NCI-H2196 treated with DMSO at 0.1 percent for 48 hours (cell line): ENCODE results near the gene SLC29A1.
"Not testable (repeated sequence)": the region's sequence is repeated elsewhere in the genome, so short reads cannot be mapped to it uniquely, and the experiment has no call there.

ENCODE experiments used
- DNase-seq: peaks from one replicate; lab custom pipeline; 2025; ENCODE audit not compliant: unreplicated experiment; lab: John Stamatoyannopoulos, UW

Gene SLC29A1

DNA sequence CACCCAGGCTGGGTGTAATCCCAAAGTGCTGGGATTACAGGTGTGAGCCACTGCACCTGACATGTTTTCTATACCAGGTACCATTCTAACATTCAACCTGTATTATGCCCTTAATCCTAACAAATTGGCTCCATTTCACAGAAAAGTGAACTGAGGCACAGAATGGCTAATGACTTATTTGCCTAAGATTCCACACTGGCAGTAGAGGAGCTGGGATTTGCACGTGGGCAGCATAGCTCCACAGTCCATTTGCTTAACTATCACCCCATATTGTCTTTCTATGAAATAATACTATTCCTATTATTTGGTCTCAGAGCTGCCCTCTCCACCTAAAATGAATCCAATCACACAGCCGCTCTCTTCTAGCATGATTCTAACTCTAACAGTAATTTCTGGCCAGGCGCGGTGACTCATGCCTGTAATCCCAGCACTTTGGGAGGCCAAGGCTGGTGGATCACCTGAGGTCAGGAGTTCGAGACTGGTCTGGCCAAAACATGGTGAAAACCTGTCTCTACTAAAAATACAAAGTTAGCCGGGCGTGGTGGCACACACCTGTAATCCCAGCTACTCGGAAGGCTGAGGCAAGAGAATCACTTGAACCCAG is 30.0 kb upstream of the SLC29A1 start:
- DNase-seq: no peak

DNA sequence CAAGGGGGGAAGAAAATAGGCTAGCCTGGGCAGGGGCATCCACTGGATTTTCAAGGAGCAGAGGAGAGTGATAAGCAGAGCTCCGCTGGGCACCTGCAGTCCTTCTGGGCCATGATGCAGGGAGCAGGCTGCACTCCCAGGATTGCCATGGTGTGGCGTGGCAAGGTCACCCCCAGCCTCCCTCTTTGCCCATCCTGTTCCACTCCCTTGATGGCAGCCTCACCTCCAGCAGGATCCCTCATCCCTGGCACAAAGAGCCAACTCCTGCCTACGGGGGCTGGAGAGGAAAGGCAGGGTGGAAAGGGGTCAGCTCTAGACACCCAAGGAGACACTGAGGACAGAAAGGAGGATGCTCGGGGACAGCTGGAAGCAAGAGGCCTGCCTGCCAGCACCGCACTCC is 29.1 kb upstream of the SLC29A1 start:
- DNase-seq: no peak

- DNase-seq: not testable (repeated sequence)
Observed at GRCh38 chr6:44196351-44196750, 27.0 kb upstream of the SLC29A1 start.

GRCh38 chr6:44198684-44199083 is 24.7 kb upstream of the SLC29A1 start:
- no peak for DNase-seq

- DNase-seq: no peak
Observed at GRCh38 chr6:44199883-44200282, 23.5 kb upstream of the SLC29A1 start.

DNA sequence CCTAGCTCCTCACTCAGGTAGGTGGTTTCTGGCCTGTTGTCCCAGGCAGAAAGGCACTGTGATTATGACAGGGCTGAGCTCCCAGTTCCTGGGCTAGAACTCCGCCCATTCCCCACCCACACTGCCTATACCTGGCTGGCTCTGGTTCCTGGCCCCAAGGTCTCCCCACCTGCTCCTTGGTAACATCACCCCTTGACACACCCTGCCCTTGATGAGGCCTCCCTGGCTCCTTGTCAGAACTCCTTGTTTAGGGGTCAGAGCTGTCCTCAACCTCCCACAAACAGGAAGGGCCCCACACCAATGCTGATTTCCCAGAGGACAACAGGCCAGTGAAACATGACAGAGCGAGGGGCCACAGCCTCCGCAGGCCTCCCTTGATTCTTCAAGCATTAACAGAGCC is 22.2 kb upstream of the SLC29A1 start:
- no peak for DNase-seq

DNA sequence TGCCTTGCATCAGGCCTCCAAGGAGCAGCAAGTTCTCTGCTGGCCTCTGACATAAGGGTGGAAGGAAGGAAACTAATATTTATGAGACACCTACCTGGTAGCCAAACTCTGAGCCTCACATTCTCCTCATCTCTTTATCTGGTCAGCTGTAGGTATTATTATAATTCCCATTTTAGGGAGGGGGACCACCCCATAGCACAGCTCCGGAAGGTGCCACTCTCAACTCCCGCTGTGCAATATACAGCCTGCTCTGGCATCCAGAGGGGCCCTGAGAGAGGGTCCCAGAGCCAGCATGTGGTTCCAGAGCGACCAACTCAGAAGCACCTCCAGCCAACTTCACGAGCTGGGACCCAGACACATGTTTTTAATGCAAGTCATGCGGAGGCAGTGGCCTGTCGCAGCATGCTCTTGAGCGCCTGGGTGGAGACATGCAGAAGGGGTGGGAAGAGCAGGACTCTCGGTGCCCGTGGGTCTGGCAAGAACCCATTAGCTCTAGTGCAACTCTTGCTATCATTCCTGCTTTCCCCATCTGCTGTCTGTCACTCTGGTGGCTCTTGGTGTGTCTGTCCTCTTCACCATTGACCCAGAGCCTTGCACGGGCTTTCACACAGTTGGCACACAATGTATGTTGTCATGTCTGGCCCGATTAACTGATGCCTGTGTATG is 21.6 kb upstream of the SLC29A1 start:
- DNase-seq: no peak

DNA sequence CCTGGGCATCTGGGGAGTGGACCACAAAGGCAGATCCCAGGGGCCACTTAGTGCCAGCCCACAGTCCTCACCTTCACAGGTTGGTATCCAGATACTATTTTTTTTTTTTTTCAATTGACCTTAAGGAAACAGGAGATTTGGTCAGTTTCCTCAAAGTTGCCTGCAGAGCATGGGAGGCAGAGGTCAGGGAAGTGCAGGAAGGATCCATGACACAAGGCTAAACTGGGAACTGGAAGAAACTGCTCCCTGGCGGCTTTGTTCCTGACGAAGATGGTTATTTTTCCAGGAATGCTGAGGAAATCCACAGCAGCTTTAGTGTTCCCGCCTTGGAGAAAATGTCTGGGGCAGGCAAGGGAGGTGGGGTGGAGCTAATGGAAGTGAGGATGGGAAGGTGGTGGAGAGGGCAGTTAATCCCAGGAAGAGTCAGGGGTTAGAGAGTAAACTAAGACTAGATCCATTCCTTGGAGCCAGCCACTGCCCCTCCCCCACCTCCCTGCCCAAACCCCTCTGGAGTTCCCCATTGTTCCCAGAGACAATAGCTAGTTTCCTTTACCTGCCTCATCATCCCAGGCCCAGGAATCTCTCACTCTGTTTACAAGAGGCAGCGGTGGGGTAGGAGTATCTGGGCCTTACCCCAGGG is 20.9 kb upstream of the SLC29A1 start:
- DNase-seq: no peak

- no peak for DNase-seq
Observed at GRCh38 chr6:44202972-44203750, 20.2 kb upstream of the SLC29A1 start.

DNA sequence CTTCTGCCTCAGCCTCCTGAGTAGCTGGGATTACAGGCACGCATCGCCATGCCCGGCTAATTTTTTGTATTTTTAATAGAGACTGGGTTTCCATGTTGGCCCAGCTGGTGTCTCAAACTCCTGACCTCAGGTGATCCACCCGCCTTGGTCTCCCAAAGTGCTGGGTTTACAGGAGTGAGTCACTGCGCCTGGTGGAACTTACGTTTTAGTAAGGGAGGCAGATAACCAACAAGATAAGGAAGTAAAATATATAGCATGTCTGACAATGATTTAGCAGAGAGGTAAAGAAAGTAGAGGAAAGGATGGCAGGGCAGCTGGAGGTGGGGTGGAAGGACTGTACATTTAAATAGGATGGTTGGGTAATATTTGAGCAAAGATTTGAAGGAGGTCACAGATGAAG is 19.4 kb upstream of the SLC29A1 start:
- DNase-seq: no peak

DNA sequence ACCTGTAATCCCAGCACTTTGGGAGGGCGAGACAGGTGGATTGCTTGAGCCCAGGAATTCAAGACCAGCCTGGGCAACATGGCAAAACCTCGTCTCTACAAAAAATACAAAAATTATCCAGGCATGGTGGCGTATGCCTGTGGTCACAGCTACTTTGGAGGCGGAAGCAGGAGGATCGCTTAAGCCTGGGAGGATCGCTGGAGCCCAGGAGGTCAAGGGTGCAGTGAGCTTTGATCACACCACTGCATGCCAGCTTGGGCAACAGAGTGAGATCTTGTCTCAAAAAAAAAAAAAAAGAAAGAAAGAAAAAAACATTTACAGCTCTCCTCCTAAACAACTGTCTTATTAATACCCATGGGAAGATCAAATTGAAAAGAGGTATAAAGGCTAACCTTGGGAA is 15.4 kb upstream of the SLC29A1 start:
- DNase-seq: no peak

GRCh38 chr6:44211284-44211683 is 12.1 kb upstream of the SLC29A1 start:
- DNase-seq: no peak

- DNase-seq: no peak
Observed at GRCh38 chr6:44214307-44214706, 9.1 kb upstream of the SLC29A1 start.

GRCh38 chr6:44216677-44217331 is 6.6 kb upstream of the SLC29A1 start, which contains the start of gene MYMX:
TSS of gene MYMX (plus strand) at chr6:44216926. CDS start at chr6:44217472, 546 bp downstream.
- no peak for DNase-seq

DNA sequence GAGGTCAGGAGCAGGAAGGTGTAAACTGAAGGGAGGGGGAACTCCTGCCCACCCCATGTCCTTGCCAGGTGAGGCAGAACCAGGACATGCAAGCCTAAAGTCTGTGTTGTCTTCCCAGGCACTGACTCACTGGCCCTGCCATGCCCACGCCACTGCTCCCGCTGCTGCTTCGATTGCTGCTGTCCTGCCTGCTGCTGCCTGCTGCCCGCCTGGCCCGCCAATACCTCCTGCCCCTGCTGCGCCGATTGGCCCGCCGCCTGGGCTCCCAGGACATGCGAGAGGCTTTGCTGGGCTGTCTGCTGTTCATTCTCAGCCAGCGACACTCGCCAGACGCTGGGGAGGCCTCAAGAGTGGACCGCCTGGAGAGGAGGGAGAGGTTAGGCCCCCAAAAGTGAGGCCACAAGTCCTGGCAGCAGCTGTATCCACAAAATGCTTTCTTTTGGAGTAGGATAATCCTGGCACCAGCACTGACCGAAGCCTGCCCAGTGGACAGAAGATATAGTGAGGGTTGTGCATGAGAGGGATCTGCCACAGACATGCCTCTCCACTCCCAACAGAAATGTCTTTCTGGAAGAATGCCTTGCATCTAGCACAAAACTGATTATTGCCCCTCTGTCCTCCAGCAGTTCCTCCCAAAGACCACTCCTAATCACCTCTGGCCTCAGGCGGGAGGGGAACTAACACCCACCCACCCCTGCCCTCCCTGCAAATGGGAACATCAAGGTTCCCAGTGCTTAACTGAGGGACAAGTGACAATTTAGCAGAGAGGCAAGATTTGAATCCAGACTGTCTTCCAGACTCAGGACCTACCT is 5.9 kb upstream of the SLC29A1 start:
- no peak for DNase-seq

GRCh38 chr6:44219053-44219814 is 4.2 kb upstream of the SLC29A1 start:
- DNase-seq: peak; percentile 39

- DNase-seq: no peak
Observed at GRCh38 chr6:44219815-44220784, 3.3 kb upstream of the SLC29A1 start.

DNA sequence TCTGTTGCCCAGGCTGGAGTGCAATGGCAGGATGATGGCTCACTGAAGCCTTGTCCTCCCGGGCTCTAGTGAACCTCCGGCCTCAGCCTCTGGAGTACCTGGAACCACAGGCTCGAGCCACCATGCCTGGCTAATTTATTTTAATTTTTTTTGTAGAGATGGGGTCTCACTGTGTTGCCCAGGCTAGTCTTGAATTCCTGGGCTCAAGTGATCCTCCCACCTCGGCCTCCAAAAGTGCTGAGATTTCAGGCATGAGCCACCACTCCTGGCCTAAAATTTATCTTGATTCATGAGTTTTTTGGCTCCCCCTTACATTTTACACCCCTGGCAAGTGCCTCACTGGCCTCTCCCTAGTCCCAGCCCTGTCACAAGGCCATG is 2.5 kb upstream of the SLC29A1 start:
- DNase-seq: no peak
